Kasumi-1 (cell line): Measurements from ENCODE around the gene PEMT.

Experiments
- DNase-seq, 2 experiments: peaks; one replicate each; lab custom pipeline; 2025; lab: John Stamatoyannopoulos, UW

Gene PEMT

DNA sequence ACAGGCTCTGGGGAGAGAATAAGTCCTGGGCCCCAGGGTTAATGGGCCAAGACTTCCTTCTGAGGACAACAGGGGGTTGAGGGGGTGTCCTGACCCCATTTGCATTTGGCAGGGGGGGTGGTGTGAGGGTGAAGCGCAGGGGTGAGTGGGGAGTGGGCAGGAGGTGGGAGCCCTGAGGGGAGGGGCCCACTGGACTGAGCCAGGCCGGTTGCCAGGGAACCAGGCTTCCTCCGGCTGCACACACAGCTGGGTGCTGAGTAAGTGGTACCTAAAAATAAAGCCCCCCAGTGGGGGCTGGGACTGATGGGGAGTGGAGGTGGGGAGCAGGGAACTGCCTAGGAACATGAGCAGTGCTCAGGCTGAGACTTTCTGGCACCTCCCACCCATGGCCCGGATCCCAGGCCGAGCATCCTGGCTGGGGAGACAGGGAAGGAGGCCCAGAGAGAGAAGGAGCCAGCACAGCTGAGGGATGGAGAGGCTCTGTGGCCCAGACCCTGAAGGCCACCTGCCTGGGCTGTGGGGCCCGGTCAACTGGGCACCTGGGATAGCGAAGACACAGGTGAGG, 87.9 kb downstream of the PEMT start:
- no peak for DNase-seq

- DNase-seq = no peak
These were observed 88.6 kb downstream of the PEMT start for GRCh38 chr17:17502741-17503565.

- DNase-seq = no peak
These were observed 90.4 kb downstream of the PEMT start for GRCh38 chr17:17500999-17501605.

- DNase-seq = no peak
These were observed 91.9 kb downstream of the PEMT start for GRCh38 chr17:17499402-17500145.

- no peak for DNase-seq
These were observed 92.8 kb downstream of the PEMT start for GRCh38 chr17:17498606-17499301.

- DNase-seq = no peak
These were observed 93.5 kb downstream of the PEMT start for GRCh38 chr17:17497845-17498520.

- DNase-seq = no peak
These were observed 94.3 kb downstream of the PEMT start for GRCh38 chr17:17497065-17497844.

DNA sequence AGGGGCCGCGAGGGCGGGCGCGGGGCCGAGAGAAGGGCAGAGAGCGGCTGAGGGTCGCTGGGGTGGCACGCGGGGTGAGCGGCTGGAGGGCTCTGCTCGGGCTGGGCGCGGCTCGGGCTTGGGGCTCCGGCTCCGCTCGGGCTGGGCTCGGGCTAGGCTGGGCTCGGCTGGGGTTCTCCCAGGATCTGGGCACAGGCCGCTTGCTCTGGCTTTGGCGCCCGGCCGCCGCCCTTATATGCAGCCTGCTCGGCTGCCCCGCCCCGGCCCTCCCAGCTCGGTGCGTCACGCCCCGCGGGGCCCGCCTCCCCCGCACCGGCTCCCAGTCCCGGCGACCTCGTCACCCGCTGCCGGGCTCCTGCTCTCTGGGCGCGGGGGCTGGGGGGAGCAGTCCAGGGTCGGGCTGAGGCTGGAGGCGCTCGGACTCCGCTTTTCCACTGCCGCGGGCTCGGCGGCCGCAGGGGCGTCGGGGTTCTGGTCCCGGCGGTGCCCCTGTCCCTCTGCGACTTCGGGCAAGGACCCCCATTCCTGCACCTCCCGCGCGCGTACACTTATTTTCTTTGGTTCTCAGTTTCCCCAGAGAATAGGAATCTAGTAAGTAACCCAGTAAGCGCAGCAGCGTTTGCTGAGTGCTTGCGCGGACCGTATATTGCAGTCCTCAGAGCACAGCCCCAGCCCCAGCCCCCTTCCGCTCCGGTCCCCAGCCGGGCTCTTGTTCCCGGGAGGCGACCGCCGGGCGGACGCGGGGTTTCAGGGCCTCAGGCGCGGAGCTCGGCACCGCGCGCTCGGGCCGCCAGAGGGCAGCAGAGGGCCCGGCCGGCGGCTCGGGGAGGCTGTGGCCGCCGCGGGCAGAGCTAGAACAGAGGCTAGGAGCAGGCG, 95.1 kb downstream of the PEMT start, which contains the start of gene RASD1:
TSS of gene RASD1 (minus strand) at position 207 of the 876 bp plus-strand sequence. CDS start 214 bp downstream, outside the sequence.
- peak; percentile 22 to 39 for DNase-seq

DNA sequence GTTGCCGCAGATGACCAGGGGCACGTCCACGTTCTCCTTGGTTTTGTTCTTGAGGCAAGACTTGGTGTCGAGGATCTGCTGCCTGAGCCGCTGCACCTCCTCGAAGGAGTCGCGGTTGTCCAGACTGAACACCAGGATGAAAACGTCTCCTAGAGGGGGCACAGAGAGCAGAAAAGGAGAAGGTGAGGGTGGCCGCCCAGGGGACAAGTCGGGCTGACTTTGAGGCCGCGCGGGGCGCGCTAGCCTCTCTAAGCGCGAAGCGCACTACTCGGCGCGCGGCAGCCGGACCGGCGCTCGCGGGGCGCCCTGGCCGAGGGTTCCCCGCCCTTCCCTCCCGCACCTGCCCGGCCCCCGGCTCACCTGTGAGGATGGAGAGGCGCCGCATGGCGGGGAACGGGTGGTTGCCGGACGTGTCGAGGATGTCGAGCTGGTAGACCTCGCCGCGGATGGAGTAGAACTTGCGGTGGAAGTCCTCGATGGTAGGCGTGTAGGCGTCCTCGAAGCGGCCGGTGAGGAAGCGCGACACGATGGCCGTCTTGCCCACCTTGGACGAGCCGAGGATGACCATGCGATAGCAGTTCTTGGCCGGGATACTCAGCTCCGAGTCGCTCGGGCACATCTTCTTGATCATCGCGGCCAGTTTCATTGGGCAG, 95.8 kb downstream of the PEMT start:
- DNase-seq = no peak

DNA sequence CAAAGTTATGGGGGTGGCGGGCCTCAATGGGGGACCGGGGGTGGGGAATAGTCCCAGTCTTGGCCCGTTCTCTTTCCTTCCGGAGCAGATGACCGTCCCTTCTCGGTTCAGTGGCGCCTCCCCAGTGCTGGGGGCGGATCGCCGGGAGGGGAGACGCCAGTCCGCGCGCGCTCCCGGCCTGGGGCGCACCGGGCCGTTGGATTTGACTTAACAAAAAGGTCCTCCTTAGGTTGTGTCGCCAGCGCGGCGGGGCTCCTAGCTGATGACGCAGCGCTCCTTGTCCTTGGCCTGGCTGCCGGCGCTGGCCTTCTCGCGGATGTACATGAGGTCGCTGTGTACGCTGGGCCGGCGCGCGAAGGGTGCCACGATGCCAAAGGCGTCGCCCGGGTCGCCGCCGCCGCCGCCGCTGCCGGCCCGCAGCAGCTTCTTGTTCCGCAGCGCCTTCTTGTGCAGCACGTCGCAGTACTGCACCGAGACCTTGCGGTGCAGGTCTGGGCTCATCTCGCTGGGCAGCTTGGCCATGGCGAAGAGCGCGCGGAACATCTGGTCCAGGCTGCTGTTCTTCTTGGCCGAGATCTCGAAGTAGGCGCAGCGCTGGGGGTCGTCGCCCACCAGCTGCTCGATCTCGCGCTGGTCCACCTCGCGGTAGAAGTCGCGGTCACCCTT, 96.5 kb downstream of the PEMT start:
- no peak for DNase-seq

GRCh38 chr17:17494499-17494869, 97.0 kb downstream of the PEMT start:
- DNase-seq = no peak

- no peak for DNase-seq
These were observed 97.5 kb downstream of the PEMT start for GRCh38 chr17:17493986-17494466.

GRCh38 chr17:17493249-17493985, 98.1 kb downstream of the PEMT start:
- peak in 1 of 2 experiments; percentile 6 for DNase-seq

GRCh38 chr17:17492571-17492970, 98.9 kb downstream of the PEMT start:
- no peak for DNase-seq

- no peak for DNase-seq
These were observed 99.4 kb downstream of the PEMT start for GRCh38 chr17:17492085-17492484.

GRCh38 chr17:17491546-17491988, 99.9 kb downstream of the PEMT start:
- no peak for DNase-seq

DNA sequence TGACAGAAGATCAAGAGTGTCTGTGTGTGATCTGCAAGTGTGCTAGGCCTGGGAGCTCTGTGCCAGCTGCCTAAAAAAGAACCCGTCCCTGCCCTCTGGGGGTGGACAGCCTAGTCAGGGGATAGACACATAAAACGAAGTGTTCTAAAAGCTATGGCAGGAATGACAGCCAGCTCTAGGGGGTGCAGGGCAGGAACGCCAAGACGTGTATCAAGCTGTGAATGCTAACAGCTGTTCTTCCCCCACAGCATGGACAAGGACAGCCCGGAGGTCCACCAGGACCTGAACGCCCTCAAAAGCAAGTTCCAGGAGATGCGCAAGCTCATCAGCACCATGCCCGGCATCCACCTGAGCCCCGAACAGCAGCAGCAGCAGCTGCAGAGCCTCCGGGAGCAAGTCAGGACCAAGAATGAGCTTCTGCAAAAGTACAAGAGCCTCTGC, 100.5 kb downstream of the PEMT start:
- DNase-seq = no peak
